Stimulated activated CD8-positive, alpha-beta memory T cell treated with anti-CD3 and anti-CD28 coated beads, Interleukin-7, amount 100 ng/mL, for 4 hours (primary cell): ENCODE results near the gene RAB13.
A peak's percentile ranks its signal among the peaks of the same experiment; 100 is the strongest.

Experiments used
- DNase-seq, 2 donors: peaks; one replicate each; pipeline ENCODE4 v3.0.0-alpha.2; 2020; ENCODE audit warnings: low read depth in 2 of 2

Gene RAB13

DNA sequence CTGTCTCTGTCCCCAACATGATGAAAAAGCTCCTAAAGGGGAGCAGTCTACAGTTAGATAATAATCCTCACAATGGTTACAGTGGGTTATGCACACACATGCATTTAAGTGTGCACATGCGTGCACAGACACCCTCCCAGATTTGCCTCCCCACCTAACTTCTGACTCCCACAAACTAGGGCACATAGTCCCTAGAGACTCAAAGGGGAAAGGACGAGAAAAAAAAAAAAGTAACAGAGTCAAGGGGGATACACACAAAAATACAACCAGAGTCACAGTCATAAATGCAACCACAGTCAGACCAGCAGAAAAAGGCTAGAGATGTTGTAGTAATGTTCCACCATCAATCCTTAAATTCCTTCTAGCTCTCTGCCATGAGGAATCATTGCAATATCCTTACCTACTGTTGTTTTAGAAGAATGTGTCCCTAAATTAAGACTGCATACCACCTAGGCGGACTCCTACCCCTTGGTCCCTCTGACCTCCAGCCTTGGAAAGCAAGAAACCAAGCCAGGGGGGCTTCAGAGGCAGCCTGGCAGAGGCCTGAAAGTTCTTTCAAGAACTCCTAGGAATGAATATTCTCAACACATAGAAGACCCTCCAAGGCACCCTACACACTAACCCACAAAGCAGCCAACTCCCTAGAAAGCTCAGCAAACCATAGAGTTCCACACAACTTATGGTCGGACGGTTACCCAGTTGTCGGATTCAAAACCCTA lies 29.0 kb downstream of the RAB13 start:
- DNase-seq: no peak

DNA sequence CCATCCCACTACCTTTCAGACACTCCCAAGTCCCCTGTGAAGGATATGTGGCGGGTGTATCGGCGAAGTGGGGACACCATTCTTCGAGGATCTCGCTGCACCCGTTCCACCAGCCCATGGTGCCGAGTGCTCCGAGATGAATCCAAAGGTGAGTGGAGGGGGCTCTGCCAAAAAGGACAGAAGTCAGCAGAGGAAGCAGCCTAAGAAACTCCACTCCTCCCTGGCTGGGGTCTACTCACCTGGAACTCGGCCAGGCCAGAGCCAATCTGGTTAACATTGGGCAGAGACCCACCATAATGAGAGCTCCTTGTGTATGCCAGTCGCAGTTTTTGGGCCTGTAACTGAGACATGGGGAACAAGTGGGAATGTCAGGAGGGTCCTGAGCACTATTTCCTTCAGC lies 31.3 kb downstream of the RAB13 start:
- no peak for DNase-seq

DNA sequence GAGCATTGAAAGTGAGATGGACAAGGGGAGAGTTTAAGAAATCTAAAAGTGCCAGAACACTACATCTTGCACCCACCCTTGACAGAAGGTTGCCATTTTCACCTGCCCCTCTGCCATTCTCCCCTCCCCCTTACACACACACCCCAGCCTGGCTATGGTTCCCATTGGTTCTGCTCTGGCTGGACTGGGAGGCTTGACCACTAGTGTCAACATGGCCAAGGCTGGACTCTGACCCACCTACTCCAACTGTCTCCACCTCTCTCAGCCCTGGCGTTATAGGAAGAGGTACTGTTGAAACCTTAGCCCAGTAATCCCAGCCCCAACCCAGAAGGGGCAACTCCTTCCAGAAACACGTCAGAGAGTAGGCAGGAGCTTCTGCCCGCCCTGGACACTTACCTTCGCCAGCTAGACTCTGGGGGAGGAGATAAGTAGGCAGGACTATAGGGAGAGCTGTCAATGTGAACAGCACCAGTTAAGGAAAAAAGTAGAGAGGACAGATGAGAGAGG lies 32.2 kb downstream of the RAB13 start:
- no peak for DNase-seq

DNA sequence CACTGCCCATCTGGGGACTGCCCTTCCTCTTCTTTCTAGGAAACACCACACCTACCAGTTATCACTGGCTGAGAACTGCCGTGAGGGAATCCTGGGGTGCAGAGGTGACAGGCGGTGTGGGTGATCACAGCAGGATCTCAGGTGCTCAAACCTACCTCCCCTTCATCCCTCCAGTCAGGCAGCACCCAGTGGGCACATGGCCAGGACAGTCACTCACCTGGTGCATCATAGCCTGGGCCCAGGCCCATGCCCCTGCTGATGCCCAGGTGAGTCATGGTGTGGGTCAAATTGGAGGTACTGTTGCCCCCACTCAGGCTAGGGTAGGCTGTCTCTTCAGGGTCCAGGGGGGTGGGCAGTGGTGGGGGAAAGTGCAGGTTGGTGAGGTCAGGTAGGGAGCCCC lies 34.3 kb downstream of the RAB13 start:
- DNase-seq: no peak

DNA sequence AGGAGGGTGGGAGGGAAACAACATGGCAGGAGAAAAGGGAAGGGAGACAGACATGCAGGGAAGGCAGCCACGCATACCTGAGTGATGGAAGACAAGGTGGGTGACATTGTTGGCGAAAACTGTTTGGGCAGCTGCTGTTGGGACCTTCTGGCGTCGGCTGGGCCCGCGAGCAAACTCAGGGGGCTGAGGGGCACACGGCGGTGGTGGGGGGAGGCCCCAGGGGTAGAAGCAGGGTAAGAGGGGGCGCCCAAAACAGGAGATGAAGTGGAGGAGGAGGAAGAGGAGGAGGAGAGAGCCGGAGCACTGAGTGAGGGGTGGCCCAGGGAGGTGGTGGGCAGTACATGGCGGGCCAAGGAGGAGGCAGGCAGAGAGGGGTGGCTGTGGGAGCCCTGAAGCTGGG lies 35.0 kb downstream of the RAB13 start:
- DNase-seq: no peak

DNA sequence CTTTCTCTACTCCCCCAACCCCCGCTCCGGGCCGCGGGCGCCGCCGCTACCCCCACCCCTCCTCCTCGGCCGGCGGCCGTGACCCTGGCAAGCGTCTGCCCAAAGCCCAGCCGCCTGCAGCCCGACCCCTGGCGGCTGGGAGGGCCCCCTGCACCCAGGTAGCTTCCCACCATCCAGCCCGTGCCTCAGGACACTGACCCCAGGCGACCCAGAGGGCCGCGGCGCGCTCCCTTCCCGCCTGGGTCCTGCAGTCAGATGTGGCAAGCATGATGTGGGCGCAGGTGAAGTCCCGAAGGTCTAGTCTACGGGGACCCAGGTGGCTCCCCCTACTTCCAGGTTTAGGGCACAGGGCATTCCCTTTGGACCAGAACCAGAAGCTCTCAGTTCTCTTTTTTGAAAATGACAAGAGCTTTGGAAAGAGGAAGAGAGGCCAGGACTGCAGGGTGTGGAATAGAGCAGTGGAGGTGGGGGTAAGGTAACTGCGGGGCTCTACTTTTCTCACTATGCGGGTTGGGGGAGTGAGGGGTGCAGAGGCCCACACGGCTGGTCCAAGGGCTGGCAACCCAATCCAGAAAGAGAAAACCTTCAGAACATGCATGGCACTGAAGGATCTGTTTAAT lies 39.4 kb downstream of the RAB13 start, which contains the start of gene DENND4B:
TSS of gene DENND4B (minus strand) at position 97 of the 620 bp plus-strand sequence. CDS start 2,344 bp downstream, outside the sequence.
- DNase-seq: peak; percentile 50 to 73

DNA sequence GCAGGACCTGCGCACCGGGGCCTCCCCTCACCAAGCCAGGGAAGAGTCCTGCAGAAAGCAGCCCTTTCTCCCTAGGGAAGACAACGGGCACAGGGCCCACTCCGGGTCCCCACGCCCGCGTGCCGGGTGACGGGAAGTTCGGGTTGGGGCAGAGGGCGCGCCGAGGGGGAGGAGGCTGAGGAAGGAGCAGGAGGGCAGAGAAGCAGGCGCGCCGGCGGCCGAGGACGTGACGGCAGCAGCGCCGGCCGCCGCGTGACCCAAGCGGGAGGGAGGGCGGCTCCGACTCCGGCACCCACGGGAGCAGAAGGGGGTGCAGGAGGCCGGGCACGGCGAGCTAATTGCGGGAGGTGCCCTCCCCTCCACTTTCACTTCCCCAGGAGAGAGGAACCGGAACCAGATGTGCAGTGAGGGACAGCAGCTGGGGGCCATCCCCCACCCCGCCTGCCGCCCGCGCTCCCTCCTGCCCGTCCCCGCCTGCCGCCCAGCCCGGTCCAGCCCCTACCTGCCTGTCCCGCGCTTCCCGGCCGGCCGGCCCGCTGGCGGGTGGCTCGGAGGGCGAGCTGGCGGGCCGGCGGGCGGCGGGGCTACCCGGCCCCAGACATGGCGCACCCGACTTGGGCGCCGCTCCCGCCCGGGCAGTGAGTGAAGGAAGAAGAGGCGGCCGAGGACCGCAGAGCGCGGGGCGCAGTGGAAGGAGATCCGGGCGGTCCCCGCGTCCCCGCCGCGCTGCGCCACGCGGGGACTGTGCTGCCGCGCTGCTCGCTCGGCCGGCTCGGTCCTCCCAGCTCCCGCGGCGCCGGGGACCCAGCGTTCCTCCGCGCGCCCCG lies 40.1 kb downstream of the RAB13 start:
- peak; percentile 47 to 72 for DNase-seq

DNA sequence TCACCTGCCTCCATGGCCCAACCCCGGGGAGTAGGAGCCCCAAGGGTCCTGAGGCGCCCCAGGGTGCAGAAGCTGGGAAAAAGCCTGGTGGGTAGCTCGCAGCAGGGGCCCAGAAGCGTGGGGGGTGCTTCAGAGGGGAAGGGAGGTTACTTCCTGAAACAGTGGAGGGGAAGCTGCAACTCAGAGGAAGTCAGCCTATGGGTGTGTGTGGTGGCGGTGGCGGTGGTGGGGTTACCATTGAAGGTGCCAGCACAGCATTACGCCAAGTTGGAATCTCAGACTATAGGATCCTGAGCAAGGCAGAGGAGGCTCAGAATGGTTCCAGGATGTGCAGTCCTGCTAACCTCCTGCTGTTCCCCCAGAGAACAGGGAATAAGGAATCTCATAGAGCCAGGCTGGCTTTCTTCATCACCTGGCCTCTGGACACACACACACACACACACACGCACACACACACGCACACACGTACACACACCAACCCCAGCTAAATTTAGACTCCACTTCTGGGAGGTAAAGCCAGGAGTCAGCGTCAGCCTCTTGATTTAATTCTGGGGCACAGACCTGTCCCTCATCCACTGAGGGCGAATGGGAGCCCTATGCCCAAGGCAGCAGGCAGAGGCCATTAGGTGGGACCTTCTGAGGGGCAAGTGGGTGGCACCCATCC lies 40.9 kb downstream of the RAB13 start:
- peak; percentile 69 to 73 for DNase-seq

DNA sequence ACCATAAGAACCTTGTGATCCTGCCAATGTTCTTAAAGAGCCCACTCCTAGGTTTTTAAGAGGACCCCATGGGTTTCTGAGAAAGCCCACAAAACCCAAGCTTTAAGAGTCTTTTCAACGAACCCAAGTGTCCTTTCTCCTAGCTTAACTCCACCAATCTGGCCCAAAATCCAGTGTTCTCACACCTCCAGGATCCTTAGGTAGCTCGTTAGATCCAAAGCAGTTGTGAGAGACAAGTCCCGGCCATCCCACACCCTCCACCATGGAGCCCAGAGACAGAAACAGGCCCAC lies 41.4 kb downstream of the RAB13 start:
- no peak for DNase-seq

DNA sequence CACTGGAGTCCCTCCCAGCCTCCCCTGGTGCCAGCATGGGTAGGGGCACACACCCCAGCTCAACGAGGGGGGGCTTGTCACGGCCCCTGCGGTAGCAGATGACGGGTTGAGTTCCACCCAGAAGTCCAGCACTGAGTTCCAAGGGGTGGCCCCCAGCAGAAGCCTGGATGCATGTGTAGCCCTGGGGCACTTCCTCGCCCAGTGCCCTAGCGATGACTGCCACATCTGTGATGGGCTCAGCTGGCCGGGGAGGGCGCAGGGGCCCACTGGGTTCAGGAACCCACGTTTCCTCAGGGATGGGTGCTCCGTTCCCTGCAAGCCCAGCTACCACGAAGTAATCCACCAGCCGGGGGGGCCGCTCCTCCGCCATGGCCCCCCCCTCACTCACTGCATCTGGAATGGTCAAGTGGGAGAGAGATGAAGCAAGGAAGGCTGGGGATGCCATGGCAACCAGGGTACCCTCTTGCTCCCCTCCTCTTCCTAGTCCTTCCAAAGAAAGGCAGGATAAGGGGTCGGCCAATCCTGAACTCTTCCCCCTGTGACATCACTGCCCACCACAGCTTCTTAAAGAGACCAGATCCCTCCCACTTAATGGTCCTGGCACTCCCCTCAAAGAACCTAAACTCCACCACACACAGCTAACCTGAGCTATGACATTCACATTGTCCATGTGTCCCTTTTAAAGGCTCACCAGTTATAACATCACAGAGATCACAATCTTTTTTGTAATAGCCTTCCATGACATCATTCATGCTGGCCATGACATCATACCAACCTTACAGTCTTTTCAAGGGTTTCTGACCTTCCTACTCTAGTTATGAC lies 41.9 kb downstream of the RAB13 start:
- no peak for DNase-seq

DNA sequence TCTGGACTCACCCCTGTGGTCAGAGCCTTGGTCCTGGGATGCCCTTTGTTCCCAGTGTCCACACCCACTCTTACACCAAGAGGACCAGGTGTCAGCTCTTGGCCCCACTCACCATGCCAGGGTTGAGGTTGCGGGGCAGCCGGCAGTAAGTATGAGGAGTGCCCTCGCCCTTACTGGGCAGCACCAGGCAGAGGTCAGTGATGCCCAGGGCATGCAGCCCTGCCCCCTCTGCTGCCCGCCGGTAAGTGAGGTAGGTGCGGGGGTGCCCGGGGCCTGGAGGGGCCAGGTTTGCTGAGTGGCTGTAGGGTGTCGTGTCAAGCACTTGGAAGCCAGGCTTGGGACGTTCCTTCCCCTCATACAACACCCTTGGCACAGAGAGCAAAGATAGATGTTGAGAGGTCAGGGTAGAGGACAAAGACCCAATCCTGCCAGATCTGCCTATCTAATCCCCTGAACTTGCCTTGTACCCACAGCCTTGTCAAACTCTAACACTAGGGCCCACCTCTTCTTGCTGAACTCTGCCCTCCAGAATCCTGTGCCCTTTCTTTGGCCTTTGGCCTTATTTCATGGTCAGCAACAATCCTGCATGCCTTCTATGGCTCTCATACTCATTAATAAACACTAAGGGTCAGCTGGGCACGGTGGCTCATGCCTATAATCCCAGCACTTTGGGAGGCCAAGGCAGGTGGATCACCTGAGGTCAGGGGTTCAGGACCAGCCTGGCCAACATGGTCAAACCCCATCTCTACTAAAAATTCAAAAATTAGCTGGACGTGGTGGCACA lies 43.2 kb downstream of the RAB13 start:
- no peak for DNase-seq

DNA sequence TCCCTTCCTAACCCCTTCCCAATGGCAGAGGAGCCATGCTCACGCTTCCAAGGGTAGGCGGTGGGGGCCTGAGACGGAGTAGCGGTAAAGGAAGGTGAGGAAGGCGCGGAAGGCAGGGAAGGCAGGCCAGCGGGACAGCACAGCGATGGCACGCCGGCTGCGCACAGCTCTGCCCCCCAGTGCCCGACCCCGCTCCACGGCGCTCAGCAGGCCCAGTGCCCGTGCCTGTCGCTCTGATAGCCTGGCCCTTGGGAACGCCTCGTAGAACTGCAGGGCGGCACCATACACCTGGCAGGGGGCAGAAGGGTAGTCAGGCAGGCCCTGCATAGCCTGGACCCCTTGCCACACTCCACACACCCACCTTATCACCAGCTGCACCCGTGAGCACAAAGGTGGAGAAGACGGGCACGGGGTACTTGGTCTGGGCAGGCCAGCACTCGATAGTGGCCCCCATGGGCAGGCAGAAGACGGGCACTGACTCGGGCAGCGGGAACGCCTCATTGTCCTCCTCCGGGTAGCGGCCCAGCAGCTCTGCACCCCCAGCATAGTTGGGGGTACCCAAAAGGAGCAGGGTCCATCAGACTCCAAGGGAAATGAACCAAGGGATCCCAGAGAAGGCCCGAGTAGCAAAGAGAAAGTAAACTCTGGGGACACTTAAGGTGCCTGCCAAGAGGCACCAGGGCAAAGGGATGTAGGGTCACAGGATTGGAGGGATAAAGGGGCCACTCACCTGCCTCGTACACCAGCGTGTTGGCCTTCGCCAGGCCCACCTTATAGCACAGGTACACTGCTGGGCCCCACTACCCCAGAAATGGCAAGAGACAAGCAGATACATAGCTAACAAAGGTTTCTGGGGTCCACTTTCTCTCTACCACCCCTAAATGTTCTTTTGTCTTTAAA lies 44.1 kb downstream of the RAB13 start:
- DNase-seq: no peak

DNA sequence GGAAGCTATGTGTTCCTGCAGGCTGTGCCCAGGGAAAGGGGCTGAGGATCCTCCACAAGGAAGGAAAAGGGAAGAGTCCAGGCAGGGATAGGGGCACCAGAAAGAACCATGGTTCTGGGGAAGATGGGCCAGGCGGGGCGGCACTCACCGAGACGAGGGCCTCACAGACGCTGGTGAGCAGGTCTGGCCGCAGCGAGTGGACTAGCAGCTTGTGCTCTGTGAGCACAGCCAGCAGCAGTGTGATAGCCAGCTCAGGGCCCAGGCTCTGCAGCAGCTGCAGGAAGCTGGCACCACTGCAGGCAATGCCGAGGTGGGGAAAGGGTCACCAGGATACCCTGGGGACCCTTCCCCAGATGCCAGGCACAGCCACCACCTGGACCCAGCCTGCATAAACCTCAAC lies 45.4 kb downstream of the RAB13 start:
- no peak for DNase-seq

DNA sequence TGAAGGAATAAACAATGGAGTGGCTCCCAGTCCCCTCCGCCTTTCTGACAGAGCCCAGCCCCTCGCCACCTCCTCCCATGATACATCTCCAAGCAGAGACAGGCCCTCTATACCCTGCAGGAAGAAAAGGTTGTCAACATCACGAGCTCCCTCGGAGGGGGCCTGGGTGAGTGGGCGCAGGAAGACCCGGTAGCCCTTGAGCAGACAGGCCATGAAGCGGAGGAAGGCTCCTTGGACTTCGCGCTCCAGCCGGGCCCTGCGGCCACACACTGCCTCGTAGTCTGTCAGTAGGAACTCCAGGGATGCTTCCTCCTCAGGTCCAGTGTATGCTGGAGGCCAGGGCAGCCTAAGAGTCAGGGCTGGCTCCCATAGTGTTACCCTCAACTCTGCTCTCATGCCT lies 46.7 kb downstream of the RAB13 start:
- no peak for DNase-seq

DNA sequence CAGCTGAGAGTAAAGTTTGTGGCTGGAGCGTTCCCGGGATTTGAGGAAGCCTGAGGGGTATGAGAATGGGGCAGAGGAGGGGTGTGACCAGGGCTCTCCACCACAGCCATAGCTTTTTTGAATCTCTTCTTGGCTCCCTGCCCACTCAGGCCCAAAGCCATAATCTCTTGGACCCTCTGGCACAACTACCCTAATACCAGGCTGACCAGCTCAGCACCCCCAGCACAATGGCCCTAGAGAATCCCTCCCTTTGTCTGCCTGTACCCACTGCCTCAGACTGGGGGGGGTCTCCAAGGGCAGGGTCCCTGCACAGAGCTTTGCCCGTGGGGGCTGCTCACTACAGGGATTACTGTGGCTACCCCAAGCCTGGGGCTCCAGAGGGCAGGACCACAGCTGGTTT lies 47.1 kb downstream of the RAB13 start:
- no peak for DNase-seq

DNA sequence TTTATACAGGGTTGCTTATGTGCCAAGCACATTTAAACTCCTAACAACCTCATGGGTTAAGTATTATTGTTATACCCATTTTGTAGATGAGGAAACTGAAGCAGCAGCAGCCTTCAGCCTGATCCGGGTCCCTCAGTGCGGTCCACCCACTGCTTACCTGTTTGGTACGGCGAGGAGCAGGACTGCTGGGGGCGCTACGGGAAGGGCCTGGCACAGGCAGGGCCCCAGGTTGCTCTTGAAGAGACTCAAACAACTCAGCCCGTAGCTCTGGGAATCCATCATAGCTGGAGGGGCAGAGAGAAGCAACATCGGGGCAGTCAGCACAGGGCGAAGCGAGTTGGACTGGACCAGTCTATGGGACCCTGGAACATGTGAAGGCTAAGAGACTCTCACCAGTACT lies 48.8 kb downstream of the RAB13 start:
- no peak for DNase-seq

DNA sequence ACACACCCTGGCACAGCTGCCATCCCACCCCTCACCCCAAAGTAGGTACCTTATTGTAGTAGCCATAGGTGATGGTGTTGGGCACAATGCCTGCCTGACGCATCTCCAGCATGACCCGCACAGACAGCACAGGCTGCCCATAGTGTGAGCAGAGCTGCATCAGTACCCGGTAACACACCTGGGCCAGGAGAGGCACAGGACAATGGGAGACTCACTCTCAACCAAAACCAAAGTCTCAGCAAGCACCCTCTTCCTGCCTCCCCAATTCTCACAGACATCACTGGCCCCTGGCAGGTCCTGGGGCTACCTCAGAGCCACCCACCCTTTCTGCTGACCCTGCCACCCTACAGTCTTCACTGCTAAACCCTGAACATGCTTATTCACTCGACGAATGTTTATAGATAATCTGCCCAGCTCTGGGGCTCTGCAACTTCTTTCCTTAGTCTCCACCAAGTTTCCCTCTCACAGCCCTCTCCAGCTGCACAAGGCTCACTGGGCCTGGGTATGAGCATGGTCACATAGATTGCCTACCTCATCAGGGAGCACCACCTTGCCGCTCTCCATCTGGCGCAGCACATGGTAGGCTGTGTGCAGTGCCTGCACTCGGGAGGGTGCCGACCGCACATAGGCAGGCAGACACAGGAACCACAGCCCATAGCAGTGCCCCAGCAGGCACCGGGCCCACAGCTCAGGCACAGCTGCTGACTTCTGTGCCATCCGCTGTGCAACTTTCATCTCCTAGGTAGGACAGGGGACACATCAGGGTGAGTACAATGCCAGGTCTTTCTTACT lies 49.9 kb downstream of the RAB13 start:
- DNase-seq: no peak

DNA sequence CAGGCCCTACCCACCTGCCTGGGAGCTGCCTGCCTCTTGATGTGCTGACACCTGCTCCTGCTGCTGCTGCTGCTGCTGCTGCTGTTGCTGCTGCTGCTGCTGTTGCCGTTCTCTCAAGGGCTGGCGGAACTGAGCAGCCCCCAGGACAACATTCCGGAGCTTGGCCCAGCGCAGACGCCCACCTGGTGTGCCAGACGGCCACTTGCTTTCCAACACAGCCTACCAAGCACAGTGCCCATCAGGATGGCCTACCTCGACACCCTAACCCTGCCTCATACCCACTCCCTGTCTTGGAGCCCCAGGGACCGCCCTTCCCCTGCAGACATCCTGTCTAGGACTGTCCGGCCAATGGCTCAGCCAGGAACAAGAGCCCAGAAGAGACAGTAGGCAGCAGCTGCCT lies 51.4 kb downstream of the RAB13 start:
- DNase-seq: no peak

DNA sequence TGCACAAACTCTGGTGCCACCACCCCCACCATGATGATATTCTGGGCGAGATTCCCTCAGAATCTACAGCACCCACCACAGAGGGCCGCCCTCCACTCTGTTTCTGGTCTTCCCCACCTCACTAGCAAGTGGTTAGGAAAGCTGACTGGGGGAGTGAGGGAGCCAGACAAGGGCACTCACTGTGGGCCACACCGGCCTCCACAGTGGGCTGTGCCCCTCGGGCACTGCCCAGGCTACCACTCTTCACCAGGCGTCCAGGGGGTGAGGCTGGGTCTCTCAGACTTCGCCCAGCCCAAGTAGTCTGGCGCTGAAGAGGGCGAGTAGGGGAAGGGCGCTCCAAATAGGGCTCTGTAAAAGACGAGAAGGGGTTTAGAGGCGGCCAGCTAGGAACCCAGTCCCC lies 52.2 kb downstream of the RAB13 start:
- DNase-seq: no peak
